GM12892 (cell line): ENCODE data around the gene CNTLN.
"Not testable (repeated sequence)": the region's sequence is repeated elsewhere in the genome, so short reads cannot be mapped to it uniquely, and the experiment has no call there.

Source experiments
- POLR2A ChIP-seq: IDR thresholded peaks from 2 replicates; pipeline ENCODE4 v1.6.1; 2011; ENCODE audit warnings: low read depth, low read length, control low read depth
- TAF1 ChIP-seq: IDR thresholded peaks from 2 replicates; pipeline ENCODE4 v1.6.1; 2011; ENCODE audit warnings: low read depth, mild to moderate bottlenecking, control low read depth, low read length, borderline replicate concordance

- not testable (repeated sequence) for TF ChIP-seq POLR2A, TAF1
Observed at GRCh38 chr9:17397166-17397728, 262.4 kb downstream of the CNTLN start.
